Measurements from ENCODE around the gene SYT2. TPM values are rescaled to one million over a fixed set of nuclear protein-coding genes. Genes with fewer than 3 reads are reported as not detected.

SYT2 gene
- total RNA-seq, 4 donors from 2014 or later, result 0.19 TPM; not detected in 3

DNA sequence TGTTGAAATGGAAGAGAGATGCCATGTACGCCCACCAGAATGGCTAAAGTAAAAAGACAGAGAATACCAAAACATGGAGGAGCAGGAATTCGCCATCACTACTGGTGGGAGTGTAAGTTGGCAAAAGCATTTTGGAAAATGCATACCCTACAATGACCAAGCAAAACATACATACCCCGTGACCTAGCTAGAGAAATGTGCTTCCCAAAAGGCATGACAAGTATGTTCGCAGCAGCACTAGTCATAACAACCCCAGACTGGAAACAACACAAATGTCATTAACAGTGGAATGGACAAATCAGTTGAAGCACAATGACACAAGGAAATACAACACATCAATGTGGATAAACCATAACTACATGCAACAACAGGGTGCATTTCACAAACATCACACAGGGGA is 27.2 kb downstream of the SYT2 start:
- no peak for TF ChIP-seq CTCF (IDR thresholded peaks at IDR 0.05; ENCODE audit: low read depth)

- no peak for TF ChIP-seq CTCF (IDR thresholded peaks at IDR 0.05; ENCODE audit: low read depth)
These were observed 27.8 kb downstream of the SYT2 start for GRCh38 chr1:202682477-202682876.

- no peak for TF ChIP-seq CTCF (IDR thresholded peaks at IDR 0.05; ENCODE audit: low read depth)
These were observed 28.4 kb downstream of the SYT2 start for GRCh38 chr1:202681736-202682420.

DNA sequence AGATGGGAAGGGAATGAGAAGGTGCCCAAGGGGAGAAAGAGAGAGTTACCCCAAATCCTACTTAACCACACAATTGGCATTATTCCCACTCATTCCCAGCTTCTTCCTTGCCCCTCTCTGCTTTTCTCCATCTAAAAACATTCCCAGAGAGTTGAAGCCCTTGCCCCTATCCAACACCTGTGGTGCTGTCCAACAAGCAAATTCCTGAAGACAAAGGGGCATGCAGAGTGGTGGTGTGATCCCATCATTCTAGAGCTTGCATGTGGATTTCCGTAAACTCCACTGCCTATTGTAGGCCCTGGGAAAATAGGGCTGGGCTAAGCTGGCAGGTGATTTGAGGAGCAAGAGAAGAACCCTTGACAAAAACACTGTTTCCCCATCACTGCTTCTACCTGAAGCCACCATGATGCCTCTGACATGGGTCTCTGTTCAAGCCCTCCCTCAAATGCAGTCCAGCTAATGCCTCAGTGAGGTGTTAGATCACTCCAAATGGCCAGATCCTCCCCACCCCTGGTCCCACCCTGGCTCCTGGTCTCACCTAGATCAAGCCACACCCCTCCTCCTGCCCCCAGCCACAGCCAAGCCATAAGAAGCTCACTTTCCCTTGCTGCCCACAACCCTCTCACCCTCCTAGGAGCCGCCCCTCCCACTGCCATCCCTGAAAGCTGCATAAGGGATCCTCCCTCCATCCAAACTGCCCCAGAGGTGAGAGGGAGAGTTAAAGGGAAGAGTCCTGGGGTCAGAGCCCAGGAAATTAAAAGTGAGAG is 29.5 kb downstream of the SYT2 start:
- TF ChIP-seq CTCF (IDR thresholded peaks at IDR 0.05; ENCODE audit: low read depth), result no peak

- TF ChIP-seq CTCF (IDR thresholded peaks at IDR 0.05; ENCODE audit: low read depth), result no peak
These were observed 30.7 kb downstream of the SYT2 start for GRCh38 chr1:202679406-202680177.

GRCh38 chr1:202677433-202677832 is 32.8 kb downstream of the SYT2 start:
- no peak for TF ChIP-seq CTCF (IDR thresholded peaks at IDR 0.05; ENCODE audit: low read depth)

- TF ChIP-seq CTCF (IDR thresholded peaks at IDR 0.05; ENCODE audit: low read depth), result no peak
These were observed 36.7 kb downstream of the SYT2 start for GRCh38 chr1:202673531-202673930.

Measured in subcutaneous adipose tissue (tissue), 4 donors.